Measurements from ENCODE around the gene CENPS. TPM values are rescaled to one million over a fixed set of nuclear protein-coding genes. Genes with fewer than 3 reads are reported as not detected.

CENPS gene
- total and polyA plus RNA-seq, 2 of the 13 experiments (the other 11 are each of a cell fraction or from before 2014, with no cell fraction given) = 3.3 to 22.0 TPM

- Histone ChIP-seq H3K36me3 (replicated peaks in 1 of 2; ENCODE audit: control insufficient read depth in 1 of 2, insufficient read depth in 2 of 2, low read length in 2 of 2) (no peaks in the 10 kb centered on the region; a peak in 1 of 5 replicates), H3K4me3 (replicated peaks in 1 of 3; ENCODE audit: insufficient read depth in 1 of 3, low read depth in 2 of 3, low read length in 3 of 3) (no peak overlapping the region), H3K4me2 (ENCODE audit: low read depth, low read length) (peak overlapping the region; percentile 62; the same call in 1 of the 2 replicates), H3K9ac (ENCODE audit: insufficient read depth, low read depth, low read length) (no peak overlapping the region; the same call in 1 of the 2 replicates), H3K27ac (ENCODE audit: extremely low read length, insufficient read depth, low read length) (peak overlapping the region; percentile 74), H3K27me3 (ENCODE audit: control insufficient read depth in 1 of 2, insufficient read depth in 2 of 2, low read length in 2 of 2) (no peaks in the 10 kb centered on the region), H3K4me1 (ENCODE audit: insufficient read depth, low read length) (peaks cover 51% of the 10 kb centered on the region), H3K9me3 (ENCODE audit: low read length) (no peaks in the 10 kb centered on the region), H4K20me1 (ENCODE audit: insufficient read depth, low read length) (no peaks in the 10 kb centered on the region), H2AFZ (ENCODE audit: low read length) (no peak overlapping the region), H3K79me2 (ENCODE audit: insufficient read depth, low read length) (no peaks in the 10 kb centered on the region)
- WGBS (ENCODE audit: low lambda C conversion rate) = 78% methylated on average over 12 of the region's 12 CpGs
- intact Hi-C loops (cut with micrococcal nuclease; ENCODE audit: unreplicated experiment) = no loop called here
- ChIA-PET CTCF (ENCODE audit: low intra/inter-chr PET ratio, low total read pairs) (interaction anchor here (0.8 kb wide), 1 partner anchor 8 kb away, joined by 3 read pairs; no protein-coding TSS in a partner anchor), POLR2A (interaction anchor here (0.7 to 4.7 kb wide), 2 partner anchors 13 to 59 kb away, joined by 3 to 65 read pairs; partner anchors contain the start of gene PGD)
- FAIRE-seq (no peak), DNase-seq (ENCODE audit: low spot score) (no peak), ATAC-seq (no peak)
- TF ChIP-seq ZFP91 (CRISPR knock-in tag; IDR thresholded peaks at IDR 0.05; ENCODE audit: borderline replicate concordance) (peak; percentile 35; the same call in 1 of the 2 replicates), ZNF788 (CRISPR knock-in tag; IDR thresholded peaks at IDR 0.05; ENCODE audit: borderline replicate concordance) (no peak), ZNF687 (CRISPR knock-in tag; IDR thresholded peaks at IDR 0.05) (0 out of 2 replicates have a peak, but pooled peaks have one; percentile 12), PHF20 (CRISPR knock-in tag; IDR thresholded peaks at IDR 0.05) (no peak)
- in situ Hi-C loops (cut with HindIII; ENCODE audit: extremely low pct_ligation_motif_present, low pct_unique_long_range_greater_than_20kb) = loop anchor here (10.0 kb wide), 1 partner anchor 88 kb away; the partner anchor contains the start of genes DFFA and PEX14
- BruUV-seq (replicated peaks) = no TSS peak
Observed at GRCh38 chr1:10386761-10387676, 43.2 kb upstream of the CENPS start.
